HG02678 (cell line): ENCODE results near the gene SRSF1.
"Not testable (repeated sequence)": the region's sequence is repeated elsewhere in the genome, so short reads cannot be mapped to it uniquely, and the experiment has no call there.

Experiments used
- ATAC-seq: cut with Tn5 transposase; IDR thresholded peaks from one replicate; pipeline ENCODE4 v1.9.1; 2021; ENCODE audit warnings: mild to moderate bottlenecking, moderate library complexity; ENCODE audit not compliant: unreplicated experiment

The SRSF1 gene

DNA sequence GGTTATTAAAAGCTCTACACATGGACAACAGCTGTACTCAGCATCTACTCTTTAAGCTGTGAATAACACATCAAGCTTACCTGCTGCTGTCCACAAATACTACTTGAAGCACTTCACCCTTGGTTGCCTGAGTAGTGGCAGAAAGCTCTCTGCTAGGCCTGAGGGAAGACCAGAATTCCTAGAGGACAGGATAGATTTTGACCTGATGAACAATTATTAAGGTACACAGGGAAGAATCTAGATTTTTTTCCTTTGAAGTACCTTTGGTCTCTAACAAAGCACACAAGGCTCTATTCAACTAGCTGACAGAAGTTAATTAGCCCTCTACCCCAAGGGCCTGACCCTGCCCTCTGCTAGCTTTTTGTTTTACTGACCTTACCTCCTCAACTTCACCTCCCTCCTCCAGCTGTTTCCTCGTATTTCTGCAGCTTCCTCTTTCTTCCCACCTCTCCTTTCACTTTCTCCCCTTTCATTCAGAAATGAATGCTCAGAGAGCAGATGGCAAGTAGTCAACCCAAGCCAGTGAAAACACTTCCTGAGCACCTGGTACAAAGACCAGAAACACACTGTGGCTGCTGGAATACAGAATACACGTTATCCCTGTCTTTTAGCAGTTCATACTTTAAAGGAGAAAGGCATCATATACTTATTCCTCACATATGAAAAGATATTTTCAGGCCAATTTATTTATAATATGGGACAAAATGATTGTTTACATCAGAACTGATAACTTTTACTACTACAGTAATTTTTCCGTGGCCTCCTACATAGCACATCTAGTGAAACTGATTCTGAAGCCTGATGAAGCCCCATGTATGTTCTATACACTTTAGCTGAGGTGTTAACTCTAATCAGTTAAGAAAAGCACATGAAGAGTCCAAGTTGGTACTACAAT is 13.3 kb downstream of the SRSF1 start:
- no peak for ATAC-seq

DNA sequence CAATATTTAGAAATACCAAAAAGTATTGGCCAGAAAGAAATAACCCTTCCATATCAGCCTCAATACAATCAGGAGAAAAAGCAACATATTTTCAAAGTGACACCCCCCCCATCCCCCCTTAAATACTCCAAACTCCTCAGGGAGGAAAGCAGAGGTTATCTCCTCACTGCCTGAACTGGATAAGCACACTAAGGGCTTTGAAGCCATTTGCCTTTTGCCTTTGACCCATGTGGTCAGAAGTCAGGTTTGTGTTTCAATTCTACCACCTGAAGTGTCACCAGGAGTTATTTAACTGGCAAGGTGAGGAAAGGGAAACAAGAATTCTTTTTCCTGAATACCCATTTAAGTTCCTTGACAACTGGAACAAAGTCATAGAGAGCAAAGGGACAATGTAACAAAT is 15.5 kb downstream of the SRSF1 start:
- no peak for ATAC-seq

DNA sequence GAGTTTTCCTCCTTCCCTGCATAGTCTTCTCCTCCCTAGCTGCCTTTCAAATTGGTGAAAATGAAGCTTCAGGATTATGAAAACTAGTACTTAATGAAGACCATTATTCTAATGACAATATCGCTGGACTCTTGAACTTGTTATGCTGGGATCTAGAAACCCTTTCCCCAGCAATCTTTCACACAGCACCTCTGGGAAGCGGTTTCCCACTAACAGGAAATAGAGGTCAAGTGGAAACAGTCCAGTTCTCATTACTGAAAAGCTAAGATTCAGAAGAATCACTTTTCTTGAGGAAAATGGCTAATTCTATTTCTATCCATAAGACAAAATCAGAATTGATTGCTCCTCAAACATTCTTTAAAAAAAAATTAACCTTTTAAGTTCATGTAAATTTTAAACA is 17.0 kb downstream of the SRSF1 start:
- no peak for ATAC-seq

- ATAC-seq: peak; percentile 74
Measured at GRCh38 chr17:57988301-57989250, 18.5 kb downstream of the SRSF1 start.

DNA sequence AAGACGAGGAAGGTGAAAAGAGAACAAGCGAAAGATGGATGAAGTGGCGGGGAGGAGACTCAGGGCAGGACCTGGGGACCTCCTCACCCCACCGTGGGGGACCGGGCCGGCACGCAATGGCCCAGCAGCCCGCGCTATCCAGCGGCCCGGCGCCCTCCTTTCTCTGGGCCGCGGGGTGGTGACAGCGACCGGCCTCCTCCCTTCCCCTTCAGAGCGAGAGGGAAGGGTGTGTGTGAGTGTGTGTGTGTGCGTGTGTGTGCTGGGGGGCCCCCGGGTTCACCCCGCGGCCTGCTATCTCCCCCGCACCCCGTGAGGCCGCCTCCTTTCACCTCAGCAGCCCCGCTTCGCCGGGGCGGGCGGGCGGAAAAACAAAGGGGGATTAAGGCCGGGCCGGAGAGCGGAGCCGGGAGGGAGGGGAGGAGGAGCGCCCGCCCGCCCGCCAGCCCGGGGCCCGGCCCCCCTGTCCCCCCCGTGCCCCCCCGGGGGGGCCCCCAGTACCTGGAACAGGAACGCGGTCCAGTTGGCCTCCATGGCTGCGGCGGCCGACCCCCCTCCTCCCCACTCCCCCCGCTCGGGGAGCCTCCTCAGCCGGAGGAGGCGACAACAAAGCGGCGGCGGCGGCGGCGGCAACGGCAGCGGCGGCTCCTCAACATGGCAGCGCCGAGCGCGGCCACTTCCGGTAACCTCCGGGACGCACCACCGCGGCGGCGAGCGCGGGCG is 19.3 kb downstream of the SRSF1 start, which contains the start of gene VEZF1:
VEZF1 (minus strand) TSS at position 674 of the 720 bp plus-strand sequence; CDS start at position 531, 143 bp downstream.
- ATAC-seq: peak; percentile 74

GRCh38 chr17:57986841-57987580 is 20.0 kb downstream of the SRSF1 start:
- peak; percentile 8 for ATAC-seq

- no peak for ATAC-seq
Measured at GRCh38 chr17:57985675-57985974, 21.4 kb downstream of the SRSF1 start.

DNA sequence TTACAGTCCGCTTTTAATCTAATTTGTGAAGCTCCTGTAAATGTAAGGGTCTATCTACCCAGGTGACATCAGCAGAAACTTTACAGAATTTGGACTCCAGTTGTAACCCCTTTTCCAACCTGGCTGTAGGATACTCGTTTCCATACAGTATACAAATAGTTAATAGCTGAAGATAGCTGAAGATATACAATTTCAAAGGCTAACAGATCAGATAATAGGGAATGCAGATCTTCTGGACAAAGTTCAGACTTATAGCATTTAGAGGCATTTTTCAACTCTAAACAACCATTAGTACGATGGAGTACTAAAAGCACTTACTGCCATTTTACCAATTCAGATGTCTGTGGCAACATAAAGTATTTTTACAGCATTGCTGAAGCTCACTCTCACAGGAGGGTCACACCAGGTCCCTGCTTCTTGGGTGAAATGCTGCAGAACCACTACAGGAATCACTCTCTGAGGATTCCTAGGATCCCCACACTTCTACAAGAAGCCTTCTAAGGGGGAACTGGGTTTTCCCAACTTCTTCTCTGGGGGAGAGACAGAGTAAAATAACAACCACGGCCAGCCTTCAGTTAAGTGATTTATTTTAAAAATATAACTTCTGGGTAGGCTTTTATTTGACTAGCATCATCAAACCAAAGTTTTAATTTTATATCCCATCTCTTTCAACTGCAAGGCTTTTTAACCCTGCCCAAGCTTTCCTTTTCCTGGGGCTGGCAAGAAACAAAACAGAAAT is 21.9 kb downstream of the SRSF1 start:
- ATAC-seq: no peak

GRCh38 chr17:57984261-57984890 is 22.7 kb downstream of the SRSF1 start:
- no peak for ATAC-seq

- ATAC-seq: no peak
Measured at GRCh38 chr17:57983446-57983845, 23.6 kb downstream of the SRSF1 start.

DNA sequence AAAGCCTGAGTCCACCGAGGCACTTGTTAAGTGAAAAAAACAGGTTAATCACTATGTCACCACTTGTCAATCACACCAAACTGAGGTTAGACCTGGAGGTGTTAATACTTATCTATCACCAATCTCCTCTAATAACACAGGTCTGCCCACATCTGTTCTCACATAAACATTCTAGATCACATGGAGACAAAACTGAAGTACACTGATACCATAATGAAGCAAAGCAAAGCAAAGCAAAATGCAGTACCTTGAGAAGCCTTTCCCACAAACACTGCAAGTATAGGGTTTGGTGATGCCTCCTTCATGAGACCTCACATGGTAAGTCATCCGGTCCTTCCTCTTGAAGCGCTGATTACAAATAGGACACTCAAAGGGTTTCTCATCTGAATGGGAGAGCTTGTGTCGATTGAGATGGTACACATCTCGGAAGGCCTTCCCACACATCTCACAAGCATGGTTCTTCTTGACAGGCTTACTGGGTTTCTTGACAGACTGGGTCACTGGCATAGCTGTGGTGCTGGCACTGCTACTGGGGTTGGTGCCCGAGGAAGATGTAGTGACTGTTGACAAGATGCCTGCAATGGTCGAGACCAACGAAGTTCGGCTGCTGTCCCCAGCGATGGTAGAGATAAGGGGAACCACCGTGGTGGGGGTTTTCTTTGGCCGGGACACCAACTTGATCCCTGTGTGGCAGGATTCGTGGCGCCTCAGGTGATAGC is 24.4 kb downstream of the SRSF1 start:
- ATAC-seq: no peak

DNA sequence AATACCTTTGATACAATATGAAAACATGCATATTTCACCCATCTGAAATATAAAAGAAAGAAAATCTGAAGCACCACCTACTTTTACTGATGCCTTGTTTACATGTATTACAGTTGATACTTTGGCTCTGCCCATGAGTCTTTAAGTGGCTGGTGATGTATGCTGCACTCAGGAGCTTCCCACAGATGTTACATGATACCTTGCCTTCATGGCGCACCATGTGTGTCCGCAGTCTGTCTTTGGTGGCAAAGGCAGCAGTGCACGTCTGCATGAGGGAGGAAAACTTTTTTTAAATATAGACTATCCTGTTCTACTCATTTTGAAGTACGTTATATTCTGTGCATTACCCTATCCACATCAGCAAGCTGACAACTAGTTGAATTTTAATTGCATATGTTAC is 26.5 kb downstream of the SRSF1 start:
- no peak for ATAC-seq

- no peak for ATAC-seq
Measured at GRCh38 chr17:57979076-57979475, 28.0 kb downstream of the SRSF1 start.

GRCh38 chr17:57976594-57976993 is 30.5 kb downstream of the SRSF1 start:
- no peak for ATAC-seq

DNA sequence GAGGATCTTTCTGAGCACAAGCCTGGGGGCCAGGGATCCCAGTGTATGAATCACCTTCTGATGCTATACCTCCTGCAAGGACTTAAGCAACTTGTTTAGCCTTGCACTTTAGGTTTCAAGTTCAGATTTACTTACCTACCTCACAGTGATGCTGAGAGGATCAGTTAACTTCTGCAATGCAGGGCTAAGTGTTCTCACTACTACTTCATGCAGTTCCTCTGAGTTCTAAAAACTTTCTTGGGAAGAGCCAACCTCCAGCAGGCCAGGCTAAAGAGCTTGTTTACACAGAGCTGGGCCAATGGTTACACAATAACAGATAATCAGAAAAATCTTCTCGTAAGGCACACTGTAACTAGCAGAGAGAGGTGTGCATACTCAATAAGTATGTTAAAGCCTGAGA is 32.0 kb downstream of the SRSF1 start:
- ATAC-seq: no peak

GRCh38 chr17:57974053-57974824 is 32.8 kb downstream of the SRSF1 start:
- ATAC-seq: not testable (repeated sequence)

DNA sequence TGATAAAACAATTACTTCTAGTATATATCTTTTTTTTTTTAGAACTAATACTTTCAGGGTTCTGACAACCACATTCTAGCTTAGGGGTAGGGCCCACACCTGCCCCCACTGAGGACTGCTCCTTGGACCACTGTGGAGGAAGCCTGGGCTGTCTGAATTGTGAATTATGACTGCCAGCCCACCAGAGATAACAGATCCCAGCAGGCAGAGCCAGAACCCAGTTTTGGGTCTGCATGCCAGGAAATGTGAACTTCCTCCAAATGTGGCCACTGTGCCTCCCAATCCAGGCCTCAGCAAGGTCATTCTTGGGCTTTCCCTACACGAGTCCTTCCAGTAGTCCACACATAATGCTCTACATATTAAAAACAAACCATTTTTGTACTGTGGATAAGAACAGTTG is 34.9 kb downstream of the SRSF1 start:
- ATAC-seq: no peak

- no peak for ATAC-seq
Measured at GRCh38 chr17:57971572-57971971, 35.5 kb downstream of the SRSF1 start.
